ENCODE measurements around the gene PRPF38B.

PRPF38B gene

GRCh38 chr1:108750476-108751181, 58.5 kb downstream of the PRPF38B start:
- H3K4me3 ChIP-seq, result no peak overlapping the region
- no peak overlapping the region for H3K27ac ChIP-seq

Data from skin epidermis (tissue), 12 donors.